ENCODE measurements around the gene JPH3. TPM values are rescaled to one million over a fixed set of nuclear protein-coding genes. Genes with fewer than 3 reads are reported as not detected.

JPH3 gene
- total RNA-seq, 4 donors from 2014 or later: 0.39 TPM; not detected in 3

- peaks cover 0 to 30% (median 8%) of the 10 kb centered on the region in 4 donors for H3K4me1 ChIP-seq
- H3K9me3 ChIP-seq: no peaks in the 10 kb centered on the region
- peaks cover 0 to 13% of the 10 kb centered on the region in 2 donors for H3K27me3 ChIP-seq
- H3K36me3 ChIP-seq: no peaks in the 10 kb centered on the region
- peak; percentile 77 to 91 for DNase-seq (ENCODE audit: low spot score in 2 of 2)
- TF ChIP-seq POLR2A (IDR thresholded peaks at IDR 0.05): no peak
- TF ChIP-seq EP300 (IDR thresholded peaks at IDR 0.05): peak; percentile 55 to 88
- TF ChIP-seq CTCF (IDR thresholded peaks at IDR 0.05): no peak
- WGBS, 2 donors: 11 to 22% methylated on average over 7 of the region's 7 CpGs
- H3K27ac ChIP-seq: peak overlapping the region; percentile 68 to 96 (median 88)
- peak overlapping the region in 2 of 4 donors; percentile 13 to 27 for H3K4me3 ChIP-seq
Measured at GRCh38 chr16:87581857-87582215, 20.5 kb upstream of the JPH3 start.

GRCh38 chr16:87582216-87582965, 19.9 kb upstream of the JPH3 start:
- DNase-seq (ENCODE audit: low spot score in 2 of 2): peak; percentile 57 to 64
- no peaks in the 10 kb centered on the region for H3K9me3 ChIP-seq
- H3K4me3 ChIP-seq: peak overlapping the region in 2 of 4 donors; percentile 13 to 27
- no peaks in the 10 kb centered on the region for H3K36me3 ChIP-seq
- H3K4me1 ChIP-seq: peaks cover 0 to 30% (median 8%) of the 10 kb centered on the region in 4 donors
- TF ChIP-seq EP300 (IDR thresholded peaks at IDR 0.05) (peak in 1 of 2 donors; percentile 51), CTCF (IDR thresholded peaks at IDR 0.05) (no peak)
- WGBS, 2 donors: 27 to 48% methylated on average over 31 to 33 of the region's 33 CpGs
- H3K27ac ChIP-seq: peak overlapping the region; percentile 68 to 96 (median 88)
- peaks cover 0 to 18% of the 10 kb centered on the region in 2 donors for H3K27me3 ChIP-seq

- TF ChIP-seq CTCF (IDR thresholded peaks at IDR 0.05): no peak
- TF ChIP-seq POLR2A (IDR thresholded peaks at IDR 0.05): no peak
- no peak for TF ChIP-seq EP300 (IDR thresholded peaks at IDR 0.05)
- Histone ChIP-seq H3K4me3 (no peak overlapping the region), H3K36me3 (no peaks in the 10 kb centered on the region), H3K27ac (peak overlapping the region; percentile 68 to 96 (median 88)), H3K27me3 (peaks cover 0 to 23% of the 10 kb centered on the region in 2 donors), H3K4me1 (peaks cover 0 to 30% (median 8%) of the 10 kb centered on the region in 4 donors), H3K9me3 (no peaks in the 10 kb centered on the region)
- WGBS, 2 donors: 65 to 90% methylated on average over 2 of the region's 2 CpGs
- no peak for DNase-seq (ENCODE audit: low spot score in 2 of 2)
Measured at GRCh38 chr16:87582966-87583325, 19.4 kb upstream of the JPH3 start.

- Histone ChIP-seq H3K4me3 (no peak overlapping the region), H3K27ac (peak overlapping the region in 2 of 4 donors; percentile 7 to 96), H3K9me3 (no peaks in the 10 kb centered on the region), H3K36me3 (no peaks in the 10 kb centered on the region), H3K4me1 (peaks cover 0 to 30% (median 8%) of the 10 kb centered on the region in 4 donors), H3K27me3 (peaks cover 0 to 27% of the 10 kb centered on the region in 2 donors)
- WGBS, 2 donors: 75 to 77% methylated on average over 23 of the region's 23 CpGs
- TF ChIP-seq EP300 (IDR thresholded peaks at IDR 0.05) (no peak), CTCF (IDR thresholded peaks at IDR 0.05) (no peak), POLR2A (IDR thresholded peaks at IDR 0.05) (no peak)
- DNase-seq (ENCODE audit: low spot score in 2 of 2): no peak
Measured at GRCh38 chr16:87583453-87584131, 18.7 kb upstream of the JPH3 start.

GRCh38 chr16:87584271-87584670, 18.0 kb upstream of the JPH3 start:
- no peak for TF ChIP-seq EP300 (IDR thresholded peaks at IDR 0.05)
- TF ChIP-seq CTCF (IDR thresholded peaks at IDR 0.05): no peak
- no peak for TF ChIP-seq POLR2A (IDR thresholded peaks at IDR 0.05)
- no peak overlapping the region for H3K4me3 ChIP-seq
- H3K9me3 ChIP-seq: no peaks in the 10 kb centered on the region
- H3K36me3 ChIP-seq: no peaks in the 10 kb centered on the region
- peaks cover 0 to 27% of the 10 kb centered on the region in 2 donors for H3K27me3 ChIP-seq
- H3K4me1 ChIP-seq: peaks cover 0 to 37% (median 10%) of the 10 kb centered on the region in 4 donors
- H3K27ac ChIP-seq: no peak overlapping the region
- DNase-seq (ENCODE audit: low spot score in 2 of 2): no peak
- WGBS, 2 donors: 84 to 91% methylated on average over 7 of the region's 7 CpGs

Data from tibial nerve (tissue), 4 donors.